ENCODE measurements around the gene GJB1. TPM values are rescaled to one million over a fixed set of nuclear protein-coding genes. Genes with fewer than 3 reads are reported as not detected.

GJB1 gene
- total and polyA plus RNA-seq, 8 donors, result 40.1 to 70.6 (median 56.2) TPM

GRCh38 chrX:71214152-71214551, 8.9 kb upstream of the GJB1 start:
- Histone ChIP-seq H3K27me3 (no peaks in the 10 kb centered on the region), H3K4me3 (no peak overlapping the region), H3K4me1 (peaks cover 0 to 11% (median 0%) of the 10 kb centered on the region in 3 donors), H3K36me3 (no peaks in the 10 kb centered on the region), H3K9me3 (no peaks in the 10 kb centered on the region), H3K27ac (peak overlapping the region; percentile 6 to 81 (median 47))
- peak in 3 of 4 donors; percentile 20 to 32 (median 24) for ATAC-seq
- WGBS, 2 donors, result 0 to 29% methylated on average over 1 of the region's 1 CpG
- intact Hi-C loops (cut with DNase I), result no loop called here
- TF ChIP-seq CTCF (IDR thresholded peaks at IDR 0.05), result no peak
- FAIRE-seq, result no peak
- no peak for DNase-seq

GRCh38 chrX:71214604-71215337, 8.3 kb upstream of the GJB1 start:
- H3K4me3 ChIP-seq, result peak overlapping the region; percentile 11 to 47 (median 26)
- DNase-seq, result peak; percentile 77 to 92 (median 88)

GRCh38 chrX:71215338-71215912, 7.6 kb upstream of the GJB1 start:
- peak overlapping the region; percentile 56 to 81 (median 75) for H3K27ac ChIP-seq
- H3K4me3 ChIP-seq, result peak overlapping the region; percentile 11 to 47 (median 26)
- peaks cover 0 to 11% (median 0%) of the 10 kb centered on the region in 3 donors for H3K4me1 ChIP-seq
- H3K27me3 ChIP-seq, result no peaks in the 10 kb centered on the region
- peak in 5 of 6 donors; percentile 47 to 61 (median 52) for DNase-seq
- 7 to 40% methylated on average over 8 to 9 of the region's 10 CpGs for WGBS, 2 donors
- ATAC-seq, result peak; percentile 48 to 68 (median 54)
- no peaks in the 10 kb centered on the region for H3K9me3 ChIP-seq
- H3K36me3 ChIP-seq, result no peaks in the 10 kb centered on the region
- no peak for FAIRE-seq
- TF ChIP-seq CTCF (IDR thresholded peaks at IDR 0.05), result no peak
- intact Hi-C loops (cut with DNase I), result no loop called here

More at GRCh38 chrX:71214604-71215337, 8.3 kb upstream of the GJB1 start:
- Histone ChIP-seq H3K4me1 (peaks cover 0 to 11% (median 0%) of the 10 kb centered on the region in 3 donors), H3K36me3 (no peaks in the 10 kb centered on the region), H3K27ac (peak overlapping the region; percentile 56 to 81 (median 75)), H3K27me3 (no peaks in the 10 kb centered on the region), H3K9me3 (no peaks in the 10 kb centered on the region)
- intact Hi-C loops (cut with DNase I), result no loop called here
- no peak for TF ChIP-seq CTCF (IDR thresholded peaks at IDR 0.05)
- WGBS, 2 donors, result 12 to 38% methylated on average over 5 of the region's 5 CpGs
- FAIRE-seq (no peak), ATAC-seq (peak; percentile 86 to 90 (median 88))

GRCh38 chrX:71216485-71216884, 6.5 kb upstream of the GJB1 start:
- no peak for FAIRE-seq
- Histone ChIP-seq H3K27me3 (no peaks in the 10 kb centered on the region), H3K9me3 (no peaks in the 10 kb centered on the region), H3K4me1 (peaks cover 0 to 11% (median 0%) of the 10 kb centered on the region in 3 donors), H3K4me3 (peak overlapping the region in 3 of 4 donors; percentile 11 to 47 (median 32)), H3K27ac (peak overlapping the region; percentile 56 to 81 (median 75)), H3K36me3 (no peaks in the 10 kb centered on the region)
- intact Hi-C loops (cut with DNase I), result no loop called here
- ATAC-seq, result peak; percentile 25 to 51 (median 38)
- WGBS, 2 donors, result 4 to 29% methylated on average over 6 of the region's 6 CpGs
- peak in 2 of 6 donors; percentile 26 to 31 for DNase-seq
- no peak for TF ChIP-seq CTCF (IDR thresholded peaks at IDR 0.05)

Measured in pancreas (tissue), 10 donors.